ENCODE data around the gene DUSP11. TPM values are rescaled to one million over a fixed set of nuclear protein-coding genes. Genes with fewer than 3 reads are reported as not detected.
A peak's percentile ranks its signal among the peaks of the same experiment; 100 is the strongest.

DUSP11 gene
- total and polyA plus RNA-seq, 2 of the 13 experiments (the other 11 are each of a cell fraction or from before 2014, with no cell fraction given), result 30.5 to 36.2 TPM

DNA sequence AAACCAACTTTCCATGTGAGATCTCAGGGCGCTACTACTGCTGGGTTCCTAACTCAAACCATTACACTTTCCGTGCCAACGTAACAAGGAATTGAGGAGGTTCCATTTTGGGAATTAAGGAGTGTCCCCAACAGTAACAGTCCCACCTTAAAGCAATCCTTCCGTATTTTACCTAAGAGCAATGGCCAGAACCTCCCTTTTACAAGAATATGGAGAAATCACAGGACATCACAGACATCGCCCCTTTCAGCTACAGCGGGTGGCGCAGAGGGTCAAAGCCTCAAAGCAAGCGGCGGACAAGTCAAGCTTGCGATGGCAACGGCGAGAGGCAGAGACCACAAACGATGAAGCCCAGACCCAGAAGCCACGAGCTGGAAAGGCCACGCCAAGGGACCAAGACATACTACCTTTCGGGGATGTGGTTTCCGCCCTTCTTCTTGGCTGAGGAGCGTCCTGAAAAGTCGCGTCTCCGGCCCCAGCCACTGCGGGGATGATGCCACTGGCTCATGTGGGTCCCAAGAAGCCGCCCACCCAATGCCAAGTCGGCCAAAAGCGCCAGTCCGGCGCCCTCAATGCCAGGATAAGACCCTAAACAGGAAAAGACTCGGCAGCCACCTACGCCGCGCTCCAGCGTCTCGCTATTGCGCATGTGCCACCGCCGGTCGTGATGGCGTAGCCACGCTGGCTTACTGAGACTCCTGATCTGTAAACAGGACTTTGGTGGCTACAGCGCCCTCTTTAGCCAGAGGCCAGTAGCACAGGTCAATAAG is at the start of gene DUSP11 (continued):
- TF ChIP-seq ZBTB10 (CRISPR knock-in tag; IDR thresholded peaks at IDR 0.05; ENCODE audit: borderline replicate concordance) (no peak), ZBTB26 (CRISPR knock-in tag; IDR thresholded peaks at IDR 0.05; ENCODE audit: borderline replicate concordance) (peak; percentile 82; the same call in 1 of the 2 replicates), SMC3 (IDR thresholded peaks at IDR 0.05; ENCODE audit: low read length) (peak; percentile 52), ZNF180 (CRISPR knock-in tag; IDR thresholded peaks at IDR 0.05; ENCODE audit: borderline replicate concordance, low read depth) (no peak), ZNF749 (CRISPR knock-in tag; IDR thresholded peaks at IDR 0.05; ENCODE audit: borderline replicate concordance) (no peak), ZBTB7B (CRISPR knock-in tag; IDR thresholded peaks at IDR 0.05) (no peak; the same call in 1 of the 2 replicates), ZSCAN21 (CRISPR knock-in tag; IDR thresholded peaks at IDR 0.05; ENCODE audit: borderline replicate concordance) (peak; percentile 21; the same call in 1 of the 2 replicates), ADNP (CRISPR knock-in tag; IDR thresholded peaks at IDR 0.05) (no peak), ZSCAN31 (CRISPR knock-in tag; IDR thresholded peaks at IDR 0.05; ENCODE audit: low read depth) (peak; percentile 37; the same call in 1 of the 2 replicates), ZNF318 (CRISPR knock-in tag; IDR thresholded peaks at IDR 0.05) (peak; percentile 84; the same call in 1 of the 2 replicates), BCL6 (CRISPR knock-in tag; IDR thresholded peaks at IDR 0.05) (no peak; the same call in 1 of the 2 replicates), POLR2A (IDR thresholded peaks at IDR 0.05; ENCODE audit: insufficient read depth in 1 of 2, low read depth in 2 of 2, low read length in 2 of 2) (peak; percentile 85 to 98), ZNF619 (CRISPR knock-in tag; IDR thresholded peaks at IDR 0.05) (peak; percentile 95), FOXK2 (IDR thresholded peaks at IDR 0.05) (peak; percentile 96)
- TF ChIP-seq, protein P1, sequence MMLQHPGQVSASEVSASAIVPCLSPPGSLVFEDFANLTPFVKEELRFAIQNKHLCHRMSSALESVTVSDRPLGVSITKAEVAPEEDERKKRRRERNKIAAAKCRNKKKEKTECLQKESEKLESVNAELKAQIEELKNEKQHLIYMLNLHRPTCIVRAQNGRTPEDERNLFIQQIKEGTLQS (CRISPR knock-in tag; IDR thresholded peaks at IDR 0.05), result no peak; the same call in 1 of the 2 replicates
